NCI-H2107 treated with DMSO at 0.1 percent for 48 hours (cell line): ENCODE data around the gene PROCR.
"Not testable (repeated sequence)": the region's sequence is repeated elsewhere in the genome, so short reads cannot be mapped to it uniquely, and the experiment has no call there.

ENCODE experiments used
- DNase-seq: peaks from one replicate; lab custom pipeline; 2025; ENCODE audit not compliant: unreplicated experiment; lab: John Stamatoyannopoulos, UW

PROCR gene

DNA sequence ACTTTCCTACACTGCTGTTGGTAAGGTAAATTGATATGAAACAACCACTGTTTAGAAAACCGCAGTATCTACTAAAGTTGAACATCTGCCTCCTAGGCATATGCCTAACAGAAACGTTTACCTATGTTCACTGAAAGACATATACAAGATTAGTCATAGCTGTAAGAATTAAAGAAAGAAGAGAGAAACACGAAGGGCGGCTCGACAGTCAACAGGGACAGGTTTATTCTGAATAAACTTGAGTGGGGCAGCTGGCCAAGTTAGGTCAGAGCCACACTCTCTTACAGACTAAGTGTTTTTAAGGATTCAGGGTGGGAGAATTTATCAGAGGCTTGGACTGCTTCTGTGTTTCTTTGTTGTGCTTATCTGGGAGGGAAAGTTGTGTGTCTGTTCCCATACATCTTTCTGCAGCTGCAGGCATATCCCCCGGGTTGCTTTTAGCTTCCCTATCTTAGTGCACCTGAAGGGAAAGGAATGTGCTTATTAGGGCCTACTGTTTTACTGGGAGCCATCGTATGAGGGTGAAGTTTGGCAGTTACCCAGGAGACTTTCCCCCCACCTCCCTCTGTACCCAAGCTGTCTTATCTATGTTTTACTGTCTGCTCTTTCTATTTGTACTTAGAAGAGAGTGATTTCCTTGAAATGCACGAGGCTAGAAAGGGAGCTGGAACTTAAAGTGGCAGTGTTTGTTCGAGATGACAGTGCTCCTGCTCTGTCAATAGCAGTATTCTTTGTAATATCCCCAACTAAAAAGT, 20.4 kb downstream of the PROCR start:
- no peak for DNase-seq

DNA sequence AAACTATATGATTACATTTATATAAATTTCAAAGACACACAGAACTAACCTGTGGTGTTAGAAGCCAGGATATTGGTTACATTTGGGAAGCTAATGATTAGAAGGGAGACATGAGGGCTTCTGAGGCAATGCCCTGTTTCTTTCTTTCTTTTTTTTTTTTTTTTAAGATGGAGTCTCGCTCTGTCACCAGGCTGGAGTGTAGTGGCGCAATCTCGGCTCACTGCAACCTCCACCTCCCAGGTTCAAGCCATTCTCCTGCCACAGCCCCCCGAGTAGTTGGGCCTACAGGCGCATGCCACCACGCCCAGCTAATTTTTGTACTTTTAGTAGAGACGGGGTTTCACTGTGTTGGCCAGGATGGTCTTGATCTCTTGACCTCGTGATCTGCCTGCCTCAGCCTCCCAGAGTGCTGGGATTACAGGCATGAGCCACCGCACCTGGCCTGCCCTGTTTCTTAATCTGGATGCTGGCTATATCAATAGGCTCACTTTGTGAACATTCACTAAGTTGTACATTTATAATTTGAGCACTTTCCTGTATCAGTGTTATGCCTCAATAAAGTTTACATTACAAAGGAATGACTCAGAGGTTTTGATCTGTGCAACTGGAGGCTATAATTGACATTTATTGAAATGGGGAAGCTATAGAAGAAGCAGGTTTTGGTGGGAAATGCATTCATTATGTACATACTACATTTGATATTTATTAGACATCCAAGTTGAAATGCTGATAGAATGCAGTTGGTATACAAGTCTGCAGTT, 21.3 kb downstream of the PROCR start:
- not testable (repeated sequence) for DNase-seq

DNA sequence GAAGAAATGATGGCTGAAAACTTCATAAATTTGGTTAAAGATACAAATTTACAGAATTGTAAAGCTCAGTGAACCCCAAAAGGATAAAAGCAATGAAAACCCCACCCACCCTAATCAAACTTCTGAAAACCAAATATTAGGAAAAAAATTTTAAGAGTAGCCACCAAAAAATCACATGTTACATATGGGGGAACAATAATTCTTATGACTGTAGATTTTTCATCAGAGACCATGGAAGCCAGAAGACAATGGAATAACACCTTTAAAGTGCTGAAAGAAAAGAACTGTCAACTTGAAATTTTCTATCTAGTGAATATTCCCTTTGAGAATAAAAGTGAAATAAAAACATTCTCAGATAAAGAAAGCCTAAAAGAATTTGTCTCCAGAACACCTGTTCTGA, 24.4 kb downstream of the PROCR start:
- no peak for DNase-seq

DNA sequence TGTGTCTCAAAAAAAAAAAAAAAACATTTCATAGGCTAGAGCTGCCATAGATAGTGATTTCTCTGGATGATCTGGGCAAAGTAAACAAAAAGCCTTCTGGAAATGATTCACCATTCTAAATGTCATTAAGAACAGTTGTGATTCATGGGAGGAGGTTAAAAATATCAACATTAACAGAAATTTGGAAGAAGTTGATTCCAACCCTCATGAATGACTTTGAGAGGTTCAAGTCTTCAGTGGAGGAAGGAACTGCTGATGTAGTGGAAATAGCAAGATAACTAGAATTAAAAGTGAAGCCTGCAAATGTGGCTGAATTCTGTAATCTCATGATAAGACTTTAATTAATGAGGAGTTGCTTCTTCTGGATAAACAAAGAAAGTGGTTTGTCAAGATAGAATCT, 27.9 kb downstream of the PROCR start:
- no peak for DNase-seq

DNA sequence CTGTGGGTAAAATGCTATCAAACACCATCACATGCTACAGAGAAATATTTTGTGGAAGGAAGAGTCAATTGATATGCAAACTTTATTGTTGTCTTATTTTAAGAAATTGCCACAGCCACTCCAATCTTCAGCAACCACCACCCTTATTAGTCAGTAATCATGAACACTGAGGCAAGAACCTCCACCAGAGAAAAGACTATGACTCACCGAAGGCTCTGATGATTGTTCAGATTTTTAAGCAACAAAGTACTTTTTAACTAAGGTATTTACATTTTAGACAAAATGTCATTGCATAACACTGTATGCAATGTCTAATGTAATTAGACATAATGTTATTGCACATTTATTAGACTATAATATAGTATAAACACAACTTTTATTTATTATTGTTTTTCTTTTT, 28.4 kb downstream of the PROCR start:
- DNase-seq: no peak

DNA sequence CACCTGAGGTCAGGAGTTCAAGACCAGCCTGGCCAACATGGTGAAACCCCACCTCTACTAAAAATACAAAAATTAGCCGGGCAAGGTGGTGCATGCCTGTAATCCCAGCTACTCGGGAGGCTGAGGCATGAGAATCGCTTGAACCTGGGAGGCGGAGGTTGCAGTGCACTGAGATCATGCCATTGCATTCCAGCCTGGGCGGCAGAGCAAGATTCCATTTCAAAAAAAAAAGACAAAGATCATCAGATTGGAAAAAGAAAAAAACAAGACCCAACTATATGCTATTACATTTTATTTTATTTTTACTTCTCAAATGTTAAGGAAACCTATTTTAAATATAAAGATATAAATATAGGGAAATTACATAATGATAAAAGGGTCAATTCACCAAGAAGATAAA, 29.6 kb downstream of the PROCR start:
- DNase-seq: not testable (repeated sequence)

DNA sequence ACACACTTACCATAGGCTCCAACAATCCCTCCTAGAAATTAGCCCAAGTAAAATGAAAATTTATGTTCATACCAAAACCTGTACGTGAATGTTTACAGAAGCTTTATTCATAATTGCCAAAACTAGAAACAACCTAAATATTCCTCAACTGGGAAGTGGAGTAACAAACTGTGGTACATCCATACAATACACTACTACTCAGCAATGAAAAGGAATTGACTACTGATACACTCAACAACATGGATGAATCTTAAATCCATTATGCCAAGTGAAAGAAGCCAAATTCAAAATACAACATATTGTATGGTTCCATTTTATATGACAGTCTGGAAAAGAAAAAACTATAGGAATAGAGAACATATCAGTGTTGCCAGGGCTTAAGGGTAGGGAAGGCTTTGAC, 34.9 kb downstream of the PROCR start:
- DNase-seq: no peak

DNA sequence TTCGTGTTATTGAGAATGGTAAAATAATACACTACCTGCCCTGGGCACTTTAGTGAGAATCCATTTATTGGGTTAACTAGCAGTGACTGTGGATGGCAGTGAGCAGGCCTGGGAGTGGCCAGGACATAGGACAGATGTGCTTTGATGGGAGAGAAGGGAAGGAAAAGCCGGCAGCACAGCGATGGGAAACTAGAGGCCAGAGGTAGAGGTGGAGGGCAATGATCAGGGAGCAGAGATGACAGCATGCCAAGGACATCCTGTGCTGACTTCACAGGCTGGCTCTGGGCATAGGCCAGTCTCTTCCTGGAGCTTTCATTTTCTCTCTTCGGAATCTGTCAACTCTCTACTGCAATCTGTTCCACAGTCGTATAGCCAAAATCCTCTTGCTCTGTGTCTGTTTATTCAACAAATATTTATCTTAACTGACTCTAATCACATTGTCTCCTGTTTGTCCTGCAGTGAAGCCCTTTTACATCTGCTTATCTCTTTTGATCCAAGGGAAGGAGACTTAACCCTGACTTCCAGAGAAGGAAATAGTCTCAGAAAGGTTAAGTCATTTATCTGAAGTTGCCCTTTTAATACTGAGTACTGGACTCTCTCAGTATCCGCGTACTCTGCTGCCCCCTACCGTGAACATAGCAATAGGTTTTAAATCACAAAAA, 36.2 kb downstream of the PROCR start:
- DNase-seq: peak; percentile 44

DNA sequence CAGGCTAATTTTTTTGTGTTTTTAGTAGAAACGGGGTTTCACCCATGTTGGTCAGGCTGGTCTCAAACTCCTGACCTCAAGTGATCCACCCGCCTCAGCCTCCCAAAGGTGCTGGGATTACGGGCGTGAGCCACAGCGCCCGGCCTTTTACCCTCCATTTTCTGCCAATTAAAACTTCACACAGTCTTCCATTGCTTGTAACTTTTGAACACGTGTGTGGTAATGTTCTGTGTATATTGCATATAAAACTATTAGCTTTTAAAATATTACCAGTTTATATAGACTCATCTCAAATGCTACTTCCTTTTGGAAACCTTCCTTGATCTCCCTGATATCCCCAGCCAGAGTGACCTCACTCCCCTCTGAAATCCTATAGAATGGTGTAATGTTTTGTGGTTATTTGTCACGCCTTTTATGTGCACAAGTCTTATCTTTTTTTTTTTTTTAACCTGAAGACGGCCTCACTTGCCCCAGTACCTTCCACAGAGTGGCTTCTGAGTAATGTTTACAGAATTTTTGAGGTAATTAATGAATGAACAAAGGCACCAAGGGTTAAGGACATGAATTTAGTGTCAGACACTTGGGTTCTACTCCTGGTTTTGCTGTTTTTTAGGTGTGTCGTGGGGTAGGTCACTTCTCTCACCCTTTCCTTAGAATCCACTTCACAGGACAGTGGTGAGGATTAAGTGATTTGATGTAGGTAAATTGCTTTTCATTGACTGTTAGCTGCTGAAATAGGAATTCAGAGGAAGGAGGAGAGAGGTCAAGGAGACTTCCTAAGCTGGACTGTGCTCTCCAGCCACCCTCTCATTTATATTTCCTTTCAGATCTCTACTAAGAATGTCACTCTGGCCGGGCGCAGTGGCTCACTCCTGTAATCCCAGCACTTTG, 43.4 kb downstream of the PROCR start:
- DNase-seq: no peak

DNA sequence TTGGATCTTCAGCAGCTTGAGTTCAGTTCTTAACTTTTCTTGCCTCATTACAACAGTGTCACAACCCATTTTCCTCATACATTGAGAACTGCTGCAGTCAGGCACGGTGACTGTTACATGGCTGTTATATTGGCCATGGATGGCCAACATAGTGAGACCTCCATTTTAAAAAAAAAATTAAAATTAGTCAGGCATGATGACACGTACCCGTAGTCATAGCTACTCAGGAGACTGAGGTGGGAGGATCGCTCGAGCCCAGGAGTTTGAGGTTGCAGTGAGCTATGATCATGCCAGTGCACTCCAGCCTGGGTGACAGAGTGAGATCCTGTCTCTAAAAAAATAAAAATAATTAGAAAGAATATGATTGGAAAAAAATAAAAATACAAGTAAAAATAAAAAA, 44.7 kb downstream of the PROCR start:
- DNase-seq: no peak

DNA sequence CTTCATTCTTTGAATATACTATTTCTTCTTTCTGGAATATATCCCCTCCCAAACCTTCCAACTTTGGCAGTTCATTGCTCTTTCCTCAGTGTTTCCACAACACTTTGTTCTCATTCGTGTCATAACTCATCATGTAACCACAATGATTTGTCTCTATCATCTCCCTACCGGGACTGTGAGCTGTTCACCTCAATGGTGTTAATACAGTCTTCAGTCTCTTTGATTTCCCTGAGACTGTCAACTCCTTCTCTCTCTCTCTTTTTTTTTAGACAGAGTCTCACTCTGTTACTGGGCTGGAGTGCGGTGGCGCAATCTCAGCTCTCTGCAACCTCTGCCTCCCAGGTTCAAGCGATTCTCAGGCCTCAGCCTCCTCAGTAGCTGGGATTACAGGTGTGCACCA, 52.1 kb downstream of the PROCR start:
- no peak for DNase-seq

DNA sequence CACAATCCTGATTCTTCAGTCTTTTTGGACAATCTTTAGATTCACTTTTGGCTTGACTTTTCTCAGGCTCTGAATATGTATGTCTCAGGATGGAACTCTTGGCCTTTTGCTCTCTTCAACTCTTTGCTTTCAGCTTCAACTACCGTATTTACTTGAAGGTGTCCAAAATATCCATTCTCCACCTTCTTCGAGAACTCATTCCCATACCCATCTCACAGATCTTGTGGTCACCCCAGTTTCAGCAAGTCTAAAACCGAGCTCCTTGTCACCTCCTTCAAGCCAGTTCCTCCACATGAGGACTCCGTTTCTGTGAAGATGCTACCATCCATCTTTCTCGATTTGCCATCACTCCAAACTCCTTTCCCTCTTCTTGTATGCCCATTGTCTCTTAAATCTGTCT, 52.7 kb downstream of the PROCR start:
- DNase-seq: no peak

DNA sequence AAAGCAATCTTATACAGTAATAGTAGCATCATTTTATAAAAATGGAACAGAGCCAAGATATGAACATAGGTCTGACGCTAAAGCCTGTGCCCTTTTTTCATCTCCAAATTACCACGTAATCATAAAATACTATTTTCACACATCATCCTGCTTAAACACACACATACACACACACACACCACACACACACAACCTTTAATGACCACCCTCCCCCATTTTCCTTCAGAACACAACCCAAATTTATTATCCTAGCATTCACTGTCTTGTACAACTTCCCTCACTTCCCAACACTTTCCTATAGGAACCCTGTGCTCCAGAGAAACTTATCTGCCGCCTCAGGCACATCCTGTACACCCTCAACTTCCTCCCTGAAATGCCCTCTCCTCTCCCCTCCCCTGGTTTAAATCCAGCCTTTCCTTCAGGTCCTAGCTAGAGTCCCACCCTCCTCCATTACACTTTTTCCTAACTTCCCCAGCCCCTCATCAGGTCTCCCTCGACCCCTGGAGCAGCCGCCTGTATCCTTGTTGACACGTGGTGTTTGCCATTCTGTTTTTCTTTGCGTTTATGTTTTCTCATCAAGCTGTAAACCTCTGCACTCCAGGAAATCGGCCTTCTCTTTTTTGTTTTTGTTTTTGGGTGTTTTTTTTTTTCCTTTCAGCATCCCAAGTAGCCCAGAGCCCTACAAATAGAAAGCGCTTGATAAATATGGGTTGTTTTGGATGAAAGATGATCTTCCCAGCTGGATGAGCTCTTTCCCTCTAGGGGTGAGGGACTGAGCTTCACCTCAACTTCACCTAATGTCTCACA, 53.6 kb downstream of the PROCR start:
- peak; percentile 5 for DNase-seq

DNA sequence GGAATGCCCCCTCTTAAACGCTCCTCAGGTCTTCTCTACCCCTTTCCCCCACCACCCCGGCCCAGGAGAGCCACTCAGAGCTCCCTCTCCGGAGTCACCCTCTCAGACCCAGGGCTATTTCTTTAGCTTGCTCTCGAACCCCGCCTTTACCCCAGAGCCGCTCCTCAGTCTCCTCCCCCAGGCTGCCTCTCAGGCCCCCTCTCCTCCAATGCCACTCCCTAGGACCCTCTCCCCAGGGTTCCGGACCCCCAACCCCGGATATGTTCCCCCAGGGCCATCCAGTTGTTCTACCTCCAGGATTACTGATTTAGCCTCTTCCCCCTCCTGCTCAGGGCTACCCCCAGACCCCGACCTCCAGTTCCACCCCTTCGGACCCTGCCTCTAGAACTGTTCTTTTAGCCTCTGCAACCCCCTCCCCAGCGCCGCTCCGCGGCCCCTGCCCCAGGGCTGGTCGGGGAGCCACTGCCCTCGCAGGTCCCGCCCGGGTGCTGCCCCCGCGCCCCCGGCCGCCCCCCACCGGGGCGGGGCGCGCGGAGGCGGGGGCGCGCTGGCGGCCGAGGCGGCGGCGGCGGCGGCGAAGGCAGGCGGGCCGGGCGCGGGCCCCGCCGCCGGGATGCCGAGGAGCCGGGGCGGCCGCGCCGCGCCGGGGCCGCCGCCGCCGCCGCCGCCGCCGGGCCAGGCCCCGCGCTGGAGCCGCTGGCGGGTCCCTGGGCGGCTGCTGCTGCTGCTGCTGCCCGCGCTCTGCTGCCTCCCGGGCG, 54.4 kb downstream of the PROCR start, which contains the start of gene MMP24:
Gene MMP24 (plus strand): TSS at position 565 of the 758 bp plus-strand sequence. CDS start 49 bp downstream, at position 614.
- DNase-seq: no peak
